Breast epithelium (tissue), 3 donors: ENCODE results near the gene CCNA1.

Source experiments
- POLR2A ChIP-seq: fragments of 450-650 bp; IDR thresholded peaks from one replicate; pipeline ENCODE4 v1.6.1; 2016; ENCODE audit warnings: antibody characterized with exemption, mild to moderate bottlenecking, moderate library complexity
- POLR2AphosphoS5 ChIP-seq, 3 donors: sonication (generic); formaldehyde crosslinking; IDR thresholded peaks; one replicate each; pipeline ENCODE4 v1.6.1; 2017; ENCODE audit warnings: antibody characterized with exemption in 3 of 3
- TF ChIP-seq, protein P1 (sequence below), 3 donors: fragments of 450-650 bp; IDR thresholded peaks; one replicate each; pipeline ENCODE4 v1.5.1; 2016 to 2017; ENCODE audit warnings: antibody characterized with exemption in 3 of 3, mild to moderate bottlenecking in 3 of 3, moderate library complexity in 3 of 3

DNA sequence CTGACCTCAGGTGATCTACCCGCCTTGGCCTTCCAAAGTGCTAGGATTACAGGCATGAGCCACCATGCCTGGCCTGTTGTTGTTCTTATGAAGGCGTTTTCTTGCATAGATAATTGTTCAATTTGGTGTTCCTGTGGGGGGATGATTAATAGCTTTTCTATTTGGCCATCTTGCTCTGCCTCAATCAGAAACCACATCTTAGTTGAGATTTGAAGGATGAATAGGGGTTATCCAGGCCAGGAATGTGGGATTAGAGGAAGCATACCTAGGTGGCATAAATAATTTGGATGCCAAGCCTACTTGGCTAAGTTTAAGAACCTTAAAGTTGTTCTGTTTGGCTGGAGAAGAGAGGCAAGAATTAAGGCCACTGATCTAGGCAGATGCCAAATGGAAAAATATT is 44.4 kb downstream of the CCNA1 start:
- TF ChIP-seq, protein P1, sequence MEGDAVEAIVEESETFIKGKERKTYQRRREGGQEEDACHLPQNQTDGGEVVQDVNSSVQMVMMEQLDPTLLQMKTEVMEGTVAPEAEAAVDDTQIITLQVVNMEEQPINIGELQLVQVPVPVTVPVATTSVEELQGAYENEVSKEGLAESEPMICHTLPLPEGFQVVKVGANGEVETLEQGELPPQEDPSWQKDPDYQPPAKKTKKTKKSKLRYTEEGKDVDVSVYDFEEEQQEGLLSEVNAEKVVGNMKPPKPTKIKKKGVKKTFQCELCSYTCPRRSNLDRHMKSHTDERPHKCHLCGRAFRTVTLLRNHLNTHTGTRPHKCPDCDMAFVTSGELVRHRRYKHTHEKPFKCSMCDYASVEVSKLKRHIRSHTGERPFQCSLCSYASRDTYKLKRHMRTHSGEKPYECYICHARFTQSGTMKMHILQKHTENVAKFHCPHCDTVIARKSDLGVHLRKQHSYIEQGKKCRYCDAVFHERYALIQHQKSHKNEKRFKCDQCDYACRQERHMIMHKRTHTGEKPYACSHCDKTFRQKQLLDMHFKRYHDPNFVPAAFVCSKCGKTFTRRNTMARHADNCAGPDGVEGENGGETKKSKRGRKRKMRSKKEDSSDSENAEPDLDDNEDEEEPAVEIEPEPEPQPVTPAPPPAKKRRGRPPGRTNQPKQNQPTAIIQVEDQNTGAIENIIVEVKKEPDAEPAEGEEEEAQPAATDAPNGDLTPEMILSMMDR (IDR thresholded peaks at IDR 0.05): no peak
- TF ChIP-seq POLR2A (no peak), POLR2AphosphoS5 (IDR thresholded peaks at IDR 0.05) (no peak)
